HEK293T (cell line): ENCODE data around the gene TRIP11.

Experiments used
- BHLHE40 ChIP-seq: fragments of 450-650 bp; IDR thresholded peaks from 2 replicates; pipeline ENCODE4 v1.6.1; 2016; ENCODE audit warnings: mild to moderate bottlenecking, moderate library complexity, borderline replicate concordance
- FOXK2 ChIP-seq: fragments of 450-650 bp; IDR thresholded peaks from 2 replicates; pipeline ENCODE4 v1.6.1; 2016; ENCODE audit warnings: mild to moderate bottlenecking
- LEF1 ChIP-seq: fragments of 450-650 bp; IDR thresholded peaks from 2 replicates; pipeline ENCODE4 v1.6.1; 2017; ENCODE audit warnings: mild to moderate bottlenecking, borderline replicate concordance

DNA sequence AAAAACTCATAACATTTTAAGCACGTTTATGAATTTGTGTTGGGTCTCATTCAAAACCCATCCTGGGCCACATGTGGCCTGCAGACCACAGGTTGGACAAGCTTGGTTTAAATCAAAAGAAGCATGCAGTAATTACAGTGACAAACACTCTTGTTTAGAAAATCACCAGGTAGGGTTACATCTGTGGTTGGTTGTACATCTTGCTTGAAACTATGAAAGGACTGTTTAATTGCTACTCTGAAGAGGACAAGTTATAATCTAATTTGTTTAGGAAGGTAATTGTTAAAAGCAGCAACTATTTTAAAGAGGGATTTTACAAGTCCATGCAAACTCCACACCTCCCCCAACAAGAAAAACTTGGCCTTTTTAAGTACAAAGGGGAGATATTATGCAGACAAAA is 4.0 kb downstream of the TRIP11 start:
- TF ChIP-seq FOXK2 (no peak), LEF1 (no peak), BHLHE40 (no peak)
